B cell (primary cell): ENCODE data around the gene PPP1R2B. TPM values are rescaled to one million over a fixed set of nuclear protein-coding genes. Genes with fewer than 3 reads are reported as not detected.

Experiments
- ATAC-seq: fragments of 200-7000 bp; cut with Tn5 transposase; one replicate; pipeline ENCODE4 v1.10.0; 2021; ENCODE audit warnings: low read depth, mild to moderate bottlenecking, moderate number of reproducible peaks, moderate library complexity
- CTCF ChIA-PET: fragments of 350-600 bp; sonication (Branson Sonifier 250); formaldehyde crosslinking; loops from one replicate; lab custom pipeline; 2021; ENCODE audit warnings: antibody characterized with exemption, inconsistent platforms; lab: Charles Lee
- POLR2A ChIA-PET: fragments of 350-600 bp; sonication (Branson Sonifier 250); formaldehyde crosslinking; loops from one replicate; lab custom pipeline; 2021; ENCODE audit warnings: antibody characterized with exemption; lab: Charles Lee
- DNase-seq: peaks from one replicate; pipeline ENCODE4 v3.0.0; 2013
- H2AFZ ChIP-seq: 2 replicates; pipeline ENCODE4 v1.6.1; 2012; ENCODE audit warnings: mild to moderate bottlenecking, low read depth, low read length; ENCODE audit not compliant: insufficient read depth, poor library complexity, severe bottlenecking
- H3K27ac ChIP-seq, 2 donors: 1 replicate in 1 of 2; 2 replicates in 1 of 2; pipeline ENCODE4 v1.5.1; 2012 to 2013; ENCODE audit warnings: low read length in 2 of 2, mild to moderate bottlenecking in 2 of 2, moderate library complexity in 1 of 2
- H3K27me3 ChIP-seq, 4 experiments: fragments of 200-600 bp in 1 of 4; sonication (generic) in 1 of 4; replicated peaks in 1 of 4; 1 replicate in 2 of 4; 2 replicates in 2 of 4; pipeline versions ENCODE4 v1.6.1 to v1.7.0; 2013 to 2016; ENCODE audit warnings: low read length in 3 of 4, mild to moderate bottlenecking in 2 of 4, mixed read lengths in 1 of 4, moderate library complexity in 1 of 4; ENCODE audit not compliant: insufficient read depth in 4 of 4, control insufficient read depth in 3 of 4; ENCODE audit errors: control extremely low read depth in 1 of 4
- H3K36me3 ChIP-seq, 2 experiments: replicated peaks in 1 of 2; 1 replicate in 1 of 2; 2 replicates in 1 of 2; pipeline versions ENCODE4 v1.6.1 to v1.7.1; 2013; ENCODE audit warnings: low read length in 1 of 2; ENCODE audit not compliant: insufficient read depth in 2 of 2, control insufficient read depth in 1 of 2; ENCODE audit errors: control extremely low read depth in 1 of 2, extremely low read depth in 1 of 2
- H3K4me1 ChIP-seq, 2 donors: fragments of 200-600 bp in 1 of 2; sonication (generic) in 1 of 2; 1 replicate in 1 of 2; 2 replicates in 1 of 2; pipeline versions ENCODE4 v1.5.1 to v1.6.1; 2013 to 2017; ENCODE audit warnings: low read length in 2 of 2; ENCODE audit not compliant: control insufficient read depth in 2 of 2, insufficient read depth in 2 of 2
- H3K4me2 ChIP-seq: replicated peaks from 2 replicates; pipeline ENCODE3; 2012; ENCODE audit warnings: mild to moderate bottlenecking, low read depth, low read length; ENCODE audit not compliant: poor library complexity, severe bottlenecking
- H3K4me3 ChIP-seq, 5 experiments: fragments of 200-600 bp in 1 of 5; sonication (generic) in 1 of 5; 1 replicate in 3 of 5; 2 replicates in 2 of 5; pipeline versions ENCODE4 v1.5.1 to v1.7.0; 2011 to 2016; ENCODE audit warnings: low read length in 4 of 5, mild to moderate bottlenecking in 4 of 5, low read depth in 2 of 5, control low read depth in 1 of 5, moderate library complexity in 1 of 5; ENCODE audit not compliant: insufficient read depth in 1 of 5; ENCODE audit errors: control extremely low read depth in 1 of 5, extremely low read depth in 1 of 5
- H3K79me2 ChIP-seq: fragments of 200-600 bp; sonication (generic); one replicate; pipeline ENCODE4 v1.6.0; 2016; ENCODE audit warnings: low read length; ENCODE audit not compliant: control insufficient read depth, insufficient read depth
- H3K9ac ChIP-seq: fragments of 200-600 bp; sonication (generic); 2 replicates; pipeline ENCODE4 v1.6.1; 2017; ENCODE audit warnings: mild to moderate bottlenecking, low read length, moderate library complexity
- H3K9me3 ChIP-seq, 3 donors: one replicate each; pipeline versions ENCODE4 v1.6.1 to v1.7.1; 2013; ENCODE audit warnings: low read length in 2 of 3; ENCODE audit not compliant: control insufficient read depth in 2 of 3, insufficient read depth in 1 of 3; ENCODE audit errors: control extremely low read depth in 1 of 3
- H4K20me1 ChIP-seq: 2 replicates; pipeline ENCODE4 v1.6.0; 2012; ENCODE audit warnings: mild to moderate bottlenecking, low read length; ENCODE audit not compliant: insufficient read depth, control insufficient read depth, poor library complexity, severe bottlenecking
- H3K27ac Mint-ChIP-seq: one replicate; pipeline ENCODE4 v1.8.0; 2021; ENCODE audit warnings: mixed read lengths
- H3K27me3 Mint-ChIP-seq: one replicate; pipeline ENCODE4 v1.8.0; 2021; ENCODE audit warnings: mixed read lengths
- H3K4me1 Mint-ChIP-seq: one replicate; pipeline ENCODE4 v1.8.0; 2021; ENCODE audit warnings: mixed read lengths
- H3K4me3 Mint-ChIP-seq: one replicate; pipeline ENCODE4 v1.8.0; 2021; ENCODE audit warnings: mixed read lengths
- H3K9me3 Mint-ChIP-seq: one replicate; pipeline ENCODE4 v1.8.0; 2022; ENCODE audit warnings: mixed read lengths; ENCODE audit not compliant: insufficient read depth
- CTCF ChIP-seq: fragments of 200-600 bp; IDR thresholded peaks from one replicate; pipeline ENCODE4 v1.8.0; 2022; ENCODE audit warnings: antibody characterized with exemption, mild to moderate bottlenecking
- EZH2 ChIP-seq: IDR thresholded peaks from 2 replicates; pipeline ENCODE4 v1.6.1; 2012; ENCODE audit warnings: borderline replicate concordance, low read depth, mild to moderate bottlenecking, moderate library complexity, low read length; ENCODE audit not compliant: insufficient read depth, poor library complexity, severe bottlenecking
- WGBS: methylation state at CpG from one replicate; pipeline ENCODE4 v1.1.5; 2013; ENCODE audit warnings: missing lambda C conversion rate; ENCODE audit not compliant: insufficient coverage; 5-methylcytosine and 5-hydroxymethylcytosine counted together
- intact Hi-C: fragments of 100-400 bp; cut with micrococcal nuclease; formaldehyde crosslinking; loops from one replicate; pipeline ENCODE4 v1.10.0; 2022
- polyA plus RNA-seq: library from polyadenylated mRNA; depleted of rRNA; stranded (reverse); fragments of >200 nt; gene quantifications from 2 replicates; pipeline ENCODE4 v1.2.3, GENCODE V29; 2012
- small RNA-seq: library from RNA; depleted of rRNA; stranded (forward); fragments of <200 nt; gene quantifications from one replicate; pipeline ENCODE3, GENCODE V24; 2012; ENCODE audit warnings: low replicate concordance, low read depth; ENCODE audit not compliant: insufficient read length
- total RNA-seq, 2 donors: library from RNA; stranded (reverse); fragments of 120-200 nt in 1 of 2; gene quantifications; 1 replicate in 1 of 2; 2 replicates in 1 of 2; pipeline versions ENCODE4 v1.2.3 to v1.2.4, GENCODE V29; 2013 to 2022

PPP1R2B gene
- total and polyA plus RNA-seq, 2 donors (not counting 1 experiment from before 2014, with no cell fraction given), result 0.15 TPM; not detected in 1

DNA sequence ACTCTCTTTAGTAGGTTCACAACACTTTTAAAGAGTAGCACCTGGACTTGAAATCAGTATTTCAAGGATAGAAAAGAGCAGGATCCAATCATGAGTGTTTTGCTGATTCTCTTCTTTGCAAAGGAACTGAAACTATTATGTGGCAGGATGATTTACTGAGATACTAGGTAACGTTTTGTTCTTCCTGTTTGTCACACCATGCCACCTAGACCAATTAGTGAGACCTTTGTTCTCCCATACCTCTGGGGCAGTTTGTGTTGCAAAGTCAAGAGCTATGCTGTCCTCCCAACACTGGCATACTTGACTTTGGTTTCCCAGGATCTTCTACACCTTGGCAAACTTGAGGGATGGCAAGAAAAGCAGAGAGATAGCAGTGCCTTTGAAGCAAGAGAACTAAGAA, 43.4 kb downstream of the PPP1R2B start:
- peak overlapping the region; percentile 26 for H3K4me2 ChIP-seq
- H3K27ac ChIP-seq, result no peak overlapping the region
- Mint-ChIP-seq H3K4me1 (peaks cover 17% of the 10 kb centered on the region), H3K9me3 (no peaks in the 10 kb centered on the region), H3K27ac (peak overlapping the region; percentile 27), H3K27me3 (peaks cover 4% of the 10 kb centered on the region), H3K4me3 (no peak overlapping the region)
- no peaks in the 10 kb centered on the region for H3K9me3 ChIP-seq
- peaks cover 12% of the 10 kb centered on the region in 2 donors for H3K4me1 ChIP-seq
- no peaks in the 10 kb centered on the region for H4K20me1 ChIP-seq
- ATAC-seq, result no peak
- H2AFZ ChIP-seq, result peak overlapping the region; percentile 69
- DNase-seq, result no peak
- POLR2A ChIA-PET, result no interaction called here
- H3K79me2 ChIP-seq, result no peaks in the 10 kb centered on the region
- no peak overlapping the region for H3K4me3 ChIP-seq
- no peak for TF ChIP-seq CTCF
- TF ChIP-seq EZH2, result no peak
- WGBS, result no CpG with 5 or more reads among the region's 1 CpG
- H3K36me3 ChIP-seq, result no peaks in the 10 kb centered on the region
- intact Hi-C loops, result no loop called here
- CTCF ChIA-PET, result no interaction called here
- H3K27me3 ChIP-seq, result peaks cover 0 to 3% (median 1%) of the 10 kb centered on the region in 4 experiments
- H3K9ac ChIP-seq, result no peak overlapping the region

- Mint-ChIP-seq H3K27me3 (peaks cover 4% of the 10 kb centered on the region), H3K9me3 (peaks cover 2% of the 10 kb centered on the region), H3K4me1 (peaks cover 17% of the 10 kb centered on the region), H3K4me3 (no peak overlapping the region), H3K27ac (no peak overlapping the region)
- no peak overlapping the region for H3K27ac ChIP-seq
- no peak overlapping the region for H3K9ac ChIP-seq
- ATAC-seq (no peak), DNase-seq (no peak)
- WGBS, result 90% methylated on average over 4 of the region's 7 CpGs
- POLR2A ChIA-PET, result no interaction called here
- H2AFZ ChIP-seq, result no peak overlapping the region
- no peak overlapping the region for H3K4me2 ChIP-seq
- no peaks in the 10 kb centered on the region for H3K36me3 ChIP-seq
- peaks cover 0 to 3% (median 1%) of the 10 kb centered on the region in 4 experiments for H3K27me3 ChIP-seq
- no peaks in the 10 kb centered on the region for H4K20me1 ChIP-seq
- CTCF ChIA-PET, result no interaction called here
- H3K79me2 ChIP-seq, result no peaks in the 10 kb centered on the region
- no peaks in the 10 kb centered on the region for H3K9me3 ChIP-seq
- TF ChIP-seq EZH2, result no peak
- TF ChIP-seq CTCF, result no peak
- H3K4me3 ChIP-seq, result no peak overlapping the region
- intact Hi-C loops, result no loop called here
- H3K4me1 ChIP-seq, result peaks cover 12% of the 10 kb centered on the region in 2 donors
Observed at GRCh38 chr5:156896546-156896945, 46.5 kb downstream of the PPP1R2B start.

Small RNA genes within 50 kb of the gene (small RNA-seq; reads per million reads assigned to genes)
- gene RNU6-556P, result not detected

Other genes with a start within 250 kb of the PPP1R2B start
- gene TIMD4, start 112.9 kb downstream of the PPP1R2B start, total RNA-seq, result not detected in 2 replicates
- gene TIMD4, start 112.9 kb downstream of the PPP1R2B start, polyA plus RNA-seq, result 0.07 and 0.16 TPM in 2 replicates
- 0.22 TPM in 1 of 2 replicates, not detected in the other for gene HAVCR1, start 208.8 kb downstream of the PPP1R2B start, total RNA-seq
- not detected in 2 replicates for gene HAVCR1, start 208.8 kb downstream of the PPP1R2B start, polyA plus RNA-seq